KG1 (cell line): ENCODE data around the gene IL15RA.
"Not testable (repeated sequence)": the region's sequence is repeated elsewhere in the genome, so short reads cannot be mapped to it uniquely, and the experiment has no call there.

ENCODE experiments used
- DNase-seq: peaks from one replicate; lab custom pipeline; 2025; lab: John Stamatoyannopoulos, UW

IL15RA gene

DNA sequence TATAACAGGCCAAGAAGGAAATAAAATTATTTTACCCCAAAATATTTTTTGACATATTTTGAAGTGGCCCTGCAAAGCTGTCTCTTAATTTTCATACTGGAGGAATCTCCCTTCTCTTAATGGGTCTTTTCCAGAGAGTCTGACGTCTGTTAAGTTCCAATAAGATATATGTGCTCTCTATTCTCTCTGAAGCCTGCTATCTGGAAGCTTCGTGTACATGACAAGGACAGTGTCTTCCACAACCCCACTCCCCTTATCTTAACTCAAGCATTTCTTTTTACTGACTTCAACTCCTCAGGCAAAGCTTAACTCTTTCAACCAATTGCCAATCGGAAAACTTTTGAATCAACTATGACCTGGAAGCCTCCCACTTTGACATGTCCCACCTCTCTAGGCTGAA lies 29.2 kb upstream of the IL15RA start:
- DNase-seq: no peak

DNA sequence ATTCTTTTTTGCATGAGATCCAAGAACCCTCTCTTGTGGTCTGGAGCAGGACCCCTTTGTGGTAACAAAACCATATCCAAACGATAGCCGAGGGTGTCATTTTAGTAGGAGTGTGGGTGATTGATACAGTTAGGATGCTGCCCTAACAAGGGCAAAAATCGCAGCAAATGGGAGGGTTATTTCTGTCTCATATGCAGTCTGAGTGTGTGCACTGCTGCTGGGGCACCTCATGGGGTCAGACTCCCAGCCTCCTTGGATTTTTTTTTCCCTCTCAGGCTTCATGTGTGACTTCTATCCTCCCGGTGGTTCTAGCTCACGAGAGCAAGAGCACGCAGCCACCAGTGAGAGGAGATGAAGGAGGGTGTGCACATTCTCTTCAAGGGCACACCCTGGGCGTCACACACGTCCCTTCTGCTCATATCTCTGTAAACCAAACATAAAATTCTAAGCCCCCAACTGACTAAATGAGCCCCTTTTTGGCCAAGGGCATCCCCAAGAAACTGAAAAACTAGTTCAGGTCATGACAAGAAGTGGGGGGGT lies 28.6 kb upstream of the IL15RA start:
- DNase-seq: no peak

DNA sequence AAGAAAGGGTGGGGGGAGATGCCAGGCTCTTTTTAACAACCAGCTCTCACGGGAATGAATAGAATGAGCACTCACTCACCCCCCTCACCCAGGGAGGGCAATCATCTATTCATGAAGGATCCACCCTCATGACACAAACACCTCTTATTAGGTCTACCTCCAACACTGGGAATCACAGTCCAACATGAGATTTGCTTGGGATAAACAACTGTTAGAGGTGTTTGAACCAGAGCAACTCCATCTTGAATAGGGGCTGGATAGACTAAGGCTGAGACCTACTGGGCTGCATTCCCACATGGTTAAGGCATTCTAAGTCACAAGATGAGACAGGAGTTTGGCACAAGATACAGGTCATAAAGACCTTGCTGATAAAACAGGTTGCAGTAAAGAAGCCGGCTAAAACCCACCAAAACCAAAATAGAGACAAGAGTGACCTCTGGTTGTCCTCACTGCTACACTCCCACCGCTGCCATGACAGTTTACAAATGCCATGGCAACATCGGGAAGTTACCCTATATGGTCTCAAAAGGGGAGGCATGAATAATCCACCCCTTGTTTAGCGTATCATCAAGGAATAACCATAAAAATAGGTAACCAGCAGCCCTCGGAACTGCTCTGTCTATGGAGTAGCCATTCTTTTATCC lies 27.9 kb upstream of the IL15RA start:
- DNase-seq: not testable (repeated sequence)

DNA sequence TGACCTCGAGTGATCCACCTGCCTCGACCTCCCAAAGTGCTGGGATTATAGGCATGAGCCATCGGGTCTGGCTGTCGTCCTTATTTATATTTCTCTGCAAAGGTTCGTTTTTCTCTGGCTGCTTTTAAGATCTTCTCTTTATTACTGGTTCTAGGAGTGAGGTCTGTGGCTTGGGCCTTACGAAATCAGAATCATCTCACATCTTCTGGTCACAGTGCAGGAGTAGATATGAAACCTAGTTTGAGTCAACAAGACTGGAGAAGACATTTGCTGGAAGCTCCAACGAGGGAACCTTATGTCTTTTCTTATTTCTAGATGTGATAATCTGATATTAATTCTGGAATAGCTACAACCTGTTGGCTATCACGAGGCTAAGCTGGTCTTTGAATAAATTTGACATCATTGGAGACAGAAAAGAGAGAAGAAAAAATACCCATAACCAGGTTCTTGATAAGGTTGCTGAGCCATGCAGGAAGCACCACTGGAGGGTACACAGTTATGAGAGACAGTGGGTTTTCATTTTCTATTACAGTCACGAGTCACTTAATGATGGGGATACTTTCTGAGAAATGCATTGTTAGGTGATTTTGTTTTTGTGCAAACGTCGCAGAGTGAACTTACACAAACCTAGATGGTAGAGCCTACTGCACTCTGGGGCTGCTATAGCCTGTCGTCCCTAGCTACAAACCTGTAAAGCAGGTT lies 25.6 kb upstream of the IL15RA start:
- DNase-seq: no peak

DNA sequence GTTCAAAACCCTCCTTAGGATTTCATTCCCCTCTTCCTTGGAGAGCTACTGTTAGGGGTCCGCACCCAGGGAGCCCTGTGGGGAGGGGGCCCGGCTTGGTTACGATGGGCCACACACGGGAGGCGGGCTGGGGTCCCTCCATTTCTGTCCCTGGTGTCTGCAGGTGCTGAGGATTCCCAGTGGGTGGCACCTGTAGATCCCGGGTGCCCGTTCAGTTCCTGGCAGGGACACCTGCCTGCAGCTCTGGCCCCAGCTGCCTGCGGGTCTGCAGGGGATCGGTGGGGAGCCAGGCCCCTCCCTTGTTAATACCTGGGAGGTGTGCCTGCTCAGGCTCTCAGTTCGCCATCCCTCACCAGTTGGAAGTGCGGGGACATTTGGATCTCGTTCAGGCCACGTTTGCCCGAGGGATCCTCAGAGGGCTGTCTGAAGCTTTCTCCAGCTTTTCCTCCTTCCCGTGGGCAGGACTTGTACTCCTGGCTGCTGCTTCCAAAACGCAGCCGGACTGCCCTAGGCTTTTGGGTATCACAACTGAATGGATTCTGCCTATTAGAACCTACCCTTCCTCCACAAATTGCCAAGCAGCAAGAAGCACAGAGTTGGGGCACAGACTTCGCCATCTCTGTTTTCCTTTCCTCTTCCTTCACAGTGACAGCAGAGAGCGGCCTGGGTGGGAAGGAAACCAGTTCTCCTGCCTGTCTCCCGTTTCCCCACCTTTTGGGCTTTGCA lies 22.3 kb upstream of the IL15RA start:
- no peak for DNase-seq

DNA sequence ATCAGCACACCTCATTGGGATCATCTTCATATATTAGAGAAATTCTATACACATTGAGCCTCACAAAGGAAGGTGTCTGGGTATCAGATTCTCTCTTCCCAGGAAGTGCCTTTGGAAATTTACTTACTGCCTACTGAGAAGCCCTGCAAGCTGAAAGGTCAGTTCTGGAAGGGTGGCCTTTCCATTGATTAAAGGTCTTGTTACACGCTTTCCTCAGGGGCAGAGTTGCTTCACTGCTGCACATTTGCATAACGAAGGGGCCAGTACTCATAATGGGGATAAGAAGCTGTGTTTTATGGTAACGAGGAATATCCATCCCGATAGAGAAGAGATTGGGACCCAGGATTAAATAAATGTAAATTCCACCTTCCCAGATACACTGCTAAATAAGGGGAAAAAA lies 19.4 kb upstream of the IL15RA start:
- no peak for DNase-seq

DNA sequence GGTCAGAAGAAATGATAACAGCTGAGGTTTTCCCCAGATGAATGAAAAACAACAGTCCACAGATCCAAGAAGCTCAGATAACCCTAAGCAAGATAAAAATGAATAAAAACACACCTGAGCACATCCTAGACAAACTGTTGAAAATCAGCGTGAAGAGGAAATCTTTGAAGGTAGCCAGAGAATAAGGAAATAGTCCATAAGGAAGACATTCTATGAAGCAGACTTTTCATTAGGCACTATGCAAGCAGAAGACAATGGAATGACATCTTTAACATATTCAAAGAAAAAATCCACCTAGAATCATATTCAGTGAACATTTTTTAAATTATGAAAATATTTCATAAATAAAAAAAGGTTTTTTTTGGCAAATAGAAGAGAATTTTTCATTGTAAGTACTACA lies 15.1 kb upstream of the IL15RA start:
- DNase-seq: no peak

DNA sequence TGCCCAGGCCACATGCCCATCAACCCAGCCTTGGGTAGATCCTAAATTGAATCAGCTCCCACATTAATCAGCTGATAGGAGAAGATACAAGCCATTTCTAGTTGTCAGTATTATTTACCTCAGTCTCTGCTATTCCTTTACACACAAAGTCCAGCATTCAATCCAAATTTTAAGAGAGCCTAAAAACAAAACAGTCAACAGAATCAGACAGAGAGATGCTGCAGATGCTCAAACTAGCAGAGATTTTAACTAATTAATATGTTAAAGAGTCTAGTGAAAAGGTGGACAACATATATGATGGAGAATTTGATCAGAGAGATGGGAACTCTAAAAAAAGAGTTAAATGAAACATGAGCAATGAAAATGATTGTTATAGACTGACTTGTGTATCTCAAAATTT lies 14.4 kb upstream of the IL15RA start:
- DNase-seq: no peak

DNA sequence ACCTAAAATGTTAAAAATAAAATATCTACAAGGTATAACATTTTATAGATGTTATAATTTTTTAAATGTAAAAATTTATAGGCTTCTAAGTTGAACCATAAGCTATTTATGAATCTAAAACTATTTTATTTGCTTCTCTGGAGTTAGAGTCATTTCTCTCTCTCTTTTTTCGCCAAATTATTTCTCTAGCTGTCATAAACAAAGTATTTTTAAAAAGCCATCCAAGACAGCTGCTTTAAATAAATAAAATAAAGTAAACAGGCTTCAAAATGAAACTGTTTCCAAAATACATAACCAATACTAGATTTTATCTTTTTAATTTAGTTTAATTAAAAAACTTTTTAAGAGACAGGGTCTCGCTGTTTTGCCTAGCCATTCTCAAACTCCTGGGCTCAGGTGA lies 12.4 kb upstream of the IL15RA start:
- DNase-seq: no peak

DNA sequence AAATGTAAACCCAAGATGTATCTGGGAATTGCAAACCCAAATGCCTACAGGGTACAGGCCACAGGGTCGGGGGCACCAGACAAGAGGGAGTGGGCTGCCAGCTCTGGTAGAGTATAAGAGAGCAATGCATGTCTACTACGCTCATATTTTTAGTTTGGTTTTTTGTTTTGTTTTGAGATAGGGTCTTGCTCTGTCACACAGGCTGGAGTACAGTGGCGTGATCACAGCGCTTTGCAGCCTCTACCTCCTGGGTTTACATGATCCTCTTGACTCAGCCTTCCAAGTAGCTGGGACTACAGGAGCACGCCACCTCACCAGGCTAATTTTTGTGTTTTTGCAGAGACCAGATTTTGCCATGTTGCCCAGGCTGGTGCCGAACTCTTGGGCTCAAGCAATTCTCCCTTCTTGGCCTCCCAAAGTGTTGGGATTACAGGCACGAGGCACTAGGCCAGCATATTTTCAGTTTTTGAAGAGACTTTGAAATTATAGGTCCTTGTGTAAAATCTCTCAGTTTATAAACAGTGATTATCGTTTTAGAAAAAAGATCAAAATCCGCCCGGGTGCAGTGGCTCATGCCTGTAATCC lies 11.1 kb upstream of the IL15RA start:
- no peak for DNase-seq

DNA sequence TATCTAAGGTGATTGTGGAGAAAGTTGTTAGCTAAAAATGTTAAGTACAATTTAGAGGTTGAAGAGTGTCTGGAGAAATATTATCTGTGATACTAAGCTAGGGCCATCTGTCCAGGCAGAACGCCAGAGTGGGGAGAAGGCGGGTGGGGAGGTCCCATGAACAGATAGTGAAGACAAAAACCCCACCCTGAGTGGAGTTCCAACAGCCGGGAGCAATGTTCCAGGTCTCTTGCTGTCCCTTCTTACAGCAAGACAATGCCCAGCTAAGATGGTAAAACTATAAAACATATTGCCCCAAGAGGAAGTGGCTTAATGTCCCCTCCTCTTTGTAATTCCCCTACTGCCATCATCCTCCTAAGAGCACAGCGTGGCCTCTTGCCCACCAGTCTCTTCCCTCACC lies 10.4 kb upstream of the IL15RA start:
- DNase-seq: no peak

DNA sequence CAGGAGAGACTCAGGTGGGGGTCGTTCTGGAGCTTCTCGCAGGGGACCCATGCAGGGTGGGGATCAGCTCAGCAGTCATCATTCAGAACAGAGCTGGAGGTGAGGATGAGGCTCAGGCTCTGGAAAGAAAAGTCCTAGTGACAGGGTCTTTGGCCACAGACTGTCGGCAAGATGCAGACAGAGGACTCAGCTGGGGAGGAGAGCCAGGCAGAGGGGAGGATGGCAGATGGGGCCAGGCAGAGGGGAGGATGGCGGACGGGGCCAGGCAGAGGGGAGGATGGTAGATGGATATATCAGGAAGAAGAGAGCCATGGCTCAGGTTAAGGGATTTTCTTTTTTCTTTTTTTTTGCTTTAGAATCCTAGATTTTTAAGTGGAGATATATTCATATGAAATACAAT lies 7.7 kb upstream of the IL15RA start:
- no peak for DNase-seq

DNA sequence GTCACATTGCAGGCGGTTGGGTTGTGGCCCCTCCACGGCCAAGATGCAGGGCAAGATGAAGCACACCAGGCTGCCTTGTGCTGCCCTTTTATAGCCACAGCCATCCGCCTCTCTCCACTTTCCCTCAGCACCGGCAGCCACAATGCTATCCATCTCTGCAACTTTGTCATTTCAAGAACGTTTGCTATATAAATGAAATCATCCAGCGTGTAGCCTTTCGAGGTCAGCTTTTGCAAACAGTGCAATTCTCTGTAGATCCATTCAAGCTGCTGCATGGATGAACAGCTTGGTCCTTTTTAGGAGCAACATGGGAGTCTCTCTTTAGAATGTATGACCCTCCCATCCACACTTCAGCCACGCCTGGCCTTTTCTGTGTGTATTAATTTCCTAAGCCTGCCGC lies 6.4 kb upstream of the IL15RA start:
- no peak for DNase-seq

DNA sequence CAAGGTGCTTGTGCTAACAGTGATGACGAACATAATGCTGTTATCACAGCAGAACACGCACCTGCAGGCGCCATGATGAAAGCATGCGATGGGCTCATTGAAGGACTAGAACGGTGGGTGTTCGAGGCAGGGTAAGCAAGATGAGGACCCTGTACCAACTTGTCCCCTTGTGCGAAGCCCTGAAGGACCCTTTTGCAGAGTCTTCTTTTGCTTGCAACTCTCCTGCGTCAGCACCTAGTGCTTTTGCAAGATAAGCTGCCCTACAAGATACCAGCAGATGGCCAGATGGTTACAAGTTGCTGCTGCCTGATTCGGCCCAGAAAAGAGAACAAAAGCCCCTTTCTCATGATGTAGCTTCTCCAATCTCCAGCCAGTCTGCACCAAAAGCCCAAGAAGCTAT lies 4.2 kb upstream of the IL15RA start:
- no peak for DNase-seq

DNA sequence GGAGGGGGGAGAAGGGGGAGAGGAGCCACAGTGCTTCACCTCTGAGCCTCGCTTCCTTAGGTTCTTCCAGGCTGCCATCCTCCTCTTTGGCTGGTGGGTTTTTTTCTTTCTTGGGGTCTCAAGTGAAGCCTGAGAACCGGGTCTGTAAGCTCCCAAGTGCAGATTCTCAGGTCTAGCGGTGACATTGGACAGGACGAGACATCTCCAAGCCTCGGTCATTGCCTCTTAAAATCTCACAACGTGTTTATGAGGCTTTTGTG lies 817 bp upstream of the IL15RA start:
- DNase-seq: no peak

DNA sequence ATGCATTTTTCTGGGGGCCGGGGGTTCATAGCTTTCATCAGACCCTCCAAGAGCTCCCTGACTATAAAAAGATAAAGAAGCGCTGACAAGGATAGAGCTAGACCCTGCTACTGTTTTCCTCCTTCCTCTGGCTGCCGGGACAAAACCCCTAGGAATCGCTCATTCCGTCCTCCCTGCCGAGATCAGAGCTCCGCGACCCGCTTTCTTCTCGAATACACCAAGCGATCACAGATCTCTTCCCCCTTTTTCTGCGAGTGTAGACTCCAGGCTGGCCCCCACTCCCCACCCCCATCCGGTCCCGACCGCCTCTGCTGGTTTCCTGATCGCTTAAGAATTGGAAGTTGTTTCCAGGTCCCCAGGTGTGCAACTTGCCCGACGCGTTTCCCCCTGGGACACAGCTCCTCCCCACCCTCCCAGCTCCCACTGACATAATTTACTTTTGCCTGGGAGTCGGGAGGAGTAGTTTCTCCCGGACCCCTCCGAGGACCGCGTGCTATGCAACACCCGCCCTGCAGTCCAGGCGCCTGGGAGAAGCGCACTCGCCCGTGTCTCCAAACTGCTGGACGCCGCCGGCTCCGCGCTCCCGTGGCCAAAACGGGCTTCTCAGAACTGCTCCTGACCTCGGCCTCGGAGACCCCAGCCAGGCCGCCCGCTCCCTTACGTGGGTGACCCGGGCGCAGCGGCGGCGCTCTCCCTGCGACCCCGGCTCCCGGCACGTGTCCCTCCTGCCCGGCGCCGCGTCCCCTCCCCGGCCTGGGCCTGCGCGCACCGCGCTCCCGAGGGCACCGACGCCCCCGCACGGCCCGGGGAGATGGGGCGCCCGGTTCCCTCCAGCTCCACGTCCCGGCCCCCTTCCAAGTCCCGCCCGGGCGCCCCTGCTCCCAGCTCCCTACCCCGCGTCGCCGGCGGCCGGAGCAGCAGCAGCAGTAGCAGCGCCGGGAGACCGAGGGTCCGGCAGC lies 552 bp downstream of the IL15RA start:
- peak; percentile 18 for DNase-seq

DNA sequence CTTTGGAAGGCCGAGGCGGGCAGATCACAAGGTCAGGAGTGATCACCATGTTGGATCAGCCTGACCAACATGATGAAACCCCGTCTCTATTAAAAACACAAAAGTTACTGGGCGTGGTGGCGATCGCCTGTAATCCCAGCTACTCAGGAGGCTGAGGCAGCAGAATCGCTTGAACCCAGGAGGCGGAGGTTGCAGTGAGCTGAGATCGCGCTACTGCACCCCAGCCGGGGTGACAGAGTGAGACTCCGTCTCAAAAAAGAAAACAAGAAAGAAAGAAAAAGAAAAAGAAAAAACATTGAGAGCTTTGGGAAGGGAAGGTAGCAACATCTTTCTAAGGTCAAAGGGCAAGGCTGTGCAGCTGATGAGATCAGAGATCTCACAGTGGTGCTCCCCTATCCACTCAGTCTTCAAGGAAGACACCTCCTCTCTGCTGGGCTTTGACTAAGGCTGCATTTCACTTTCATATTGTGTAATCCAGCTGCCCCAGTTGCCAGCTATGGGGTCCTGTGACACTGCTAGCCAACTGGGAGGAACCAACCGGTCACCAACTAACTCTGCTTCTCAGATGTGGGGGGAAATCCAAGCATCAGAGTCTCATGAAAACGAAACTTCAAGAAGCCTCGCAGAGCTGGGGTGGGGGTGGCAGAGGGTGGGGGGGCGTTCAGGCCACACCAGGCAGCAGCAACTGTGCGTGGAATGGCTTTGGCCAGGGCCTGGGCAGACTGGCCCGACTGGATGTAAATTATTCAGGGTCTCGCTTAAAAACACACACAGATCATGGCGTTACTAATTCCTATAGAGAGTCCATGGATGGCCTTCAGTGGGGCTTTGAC lies 1.5 kb downstream of the IL15RA start:
- peak; percentile 28 for DNase-seq

DNA sequence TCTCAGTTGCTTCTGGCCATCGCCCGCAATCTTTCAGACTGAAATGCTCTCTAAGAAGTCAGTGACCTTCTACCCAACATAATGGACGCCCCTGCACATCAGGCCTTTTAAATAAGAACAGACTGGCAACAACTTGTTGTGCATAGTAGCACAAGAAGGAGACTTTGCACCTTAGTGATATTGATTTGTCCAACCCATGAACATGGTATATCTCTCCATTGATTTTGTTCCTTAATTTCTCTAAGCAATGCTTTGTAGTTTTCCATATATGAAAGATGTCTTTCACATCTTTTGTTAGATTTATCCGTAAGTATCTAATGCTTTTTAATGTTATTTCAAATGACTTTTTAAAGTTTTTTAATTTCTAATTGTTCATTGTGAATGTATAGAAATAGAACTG lies 4.3 kb downstream of the IL15RA start:
- DNase-seq: no peak

DNA sequence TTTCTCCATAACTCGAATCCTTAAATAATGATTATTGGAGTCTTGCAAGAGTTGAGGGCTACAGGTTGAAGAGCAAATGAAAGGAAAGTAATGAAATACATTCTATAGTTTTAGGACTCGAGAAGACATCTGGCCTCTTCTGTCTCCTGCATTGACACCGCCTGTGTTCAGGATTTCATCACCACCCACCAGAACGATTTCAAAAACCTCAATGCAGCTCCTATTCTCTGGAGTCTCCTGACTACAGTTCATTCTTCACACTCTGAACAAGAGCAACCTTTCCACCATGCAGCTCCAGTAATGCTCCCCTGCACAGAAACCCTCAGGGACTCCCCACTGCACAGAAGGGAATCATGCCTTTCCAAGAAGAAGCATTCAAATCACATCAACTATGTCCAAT lies 5.5 kb downstream of the IL15RA start:
- no peak for DNase-seq

DNA sequence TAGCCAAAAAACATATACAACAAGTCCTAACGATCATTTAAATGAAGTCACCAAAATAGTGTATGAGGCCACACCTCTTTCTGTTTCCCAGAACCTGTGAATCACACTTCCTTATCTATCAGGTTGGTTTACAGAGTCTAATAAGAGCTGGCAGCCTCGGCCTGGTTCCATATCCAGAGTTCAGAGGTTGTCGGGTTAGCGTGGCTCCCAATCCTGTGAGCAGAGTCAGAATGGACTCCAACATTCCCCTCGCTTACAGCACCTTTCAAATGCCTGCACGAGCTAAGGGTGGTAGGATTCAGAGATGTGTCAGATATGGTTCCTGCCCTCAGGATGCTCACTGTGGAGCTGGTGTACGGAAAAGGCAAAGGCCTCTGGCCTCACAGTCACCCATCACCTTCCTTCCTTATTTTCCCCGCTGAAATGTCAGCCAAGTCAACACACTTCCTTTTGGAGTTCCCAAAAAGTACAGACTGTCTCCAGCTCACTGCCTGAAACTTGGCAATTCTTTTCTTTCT lies 6.0 kb downstream of the IL15RA start:
- DNase-seq: no peak

DNA sequence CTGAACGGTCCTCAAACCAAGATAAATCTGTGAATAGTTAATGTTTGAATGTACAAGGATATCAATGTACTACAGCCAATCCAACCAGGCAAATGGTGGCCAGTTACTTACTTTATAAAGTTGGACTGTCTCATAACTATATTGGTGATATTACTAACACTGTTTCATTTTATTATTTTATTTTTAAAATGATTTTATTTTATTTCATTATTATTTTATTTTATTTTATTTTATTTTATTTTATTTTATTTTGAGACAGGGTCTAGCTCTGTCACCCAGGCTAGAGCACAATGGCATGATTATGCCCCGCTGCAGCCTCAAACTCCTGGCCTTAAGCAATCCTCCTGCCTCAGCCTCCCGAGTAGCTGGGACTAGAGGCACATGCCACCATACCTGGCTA lies 6.8 kb downstream of the IL15RA start:
- DNase-seq: no peak
